Hair follicular keratinocyte (primary cell): Measurements from ENCODE around the gene ADSL. TPM values are rescaled to one million over a fixed set of nuclear protein-coding genes. Genes with fewer than 3 reads are reported as not detected.

Source experiments
- total RNA-seq: library from RNA; depleted of rRNA; stranded (reverse); fragments of >200 nt; gene quantifications from 2 replicates; pipeline ENCODE4 v1.2.3, GENCODE V29; 2015

The ADSL gene
- 130 and 184 TPM in 2 replicates for total RNA-seq

DNA sequence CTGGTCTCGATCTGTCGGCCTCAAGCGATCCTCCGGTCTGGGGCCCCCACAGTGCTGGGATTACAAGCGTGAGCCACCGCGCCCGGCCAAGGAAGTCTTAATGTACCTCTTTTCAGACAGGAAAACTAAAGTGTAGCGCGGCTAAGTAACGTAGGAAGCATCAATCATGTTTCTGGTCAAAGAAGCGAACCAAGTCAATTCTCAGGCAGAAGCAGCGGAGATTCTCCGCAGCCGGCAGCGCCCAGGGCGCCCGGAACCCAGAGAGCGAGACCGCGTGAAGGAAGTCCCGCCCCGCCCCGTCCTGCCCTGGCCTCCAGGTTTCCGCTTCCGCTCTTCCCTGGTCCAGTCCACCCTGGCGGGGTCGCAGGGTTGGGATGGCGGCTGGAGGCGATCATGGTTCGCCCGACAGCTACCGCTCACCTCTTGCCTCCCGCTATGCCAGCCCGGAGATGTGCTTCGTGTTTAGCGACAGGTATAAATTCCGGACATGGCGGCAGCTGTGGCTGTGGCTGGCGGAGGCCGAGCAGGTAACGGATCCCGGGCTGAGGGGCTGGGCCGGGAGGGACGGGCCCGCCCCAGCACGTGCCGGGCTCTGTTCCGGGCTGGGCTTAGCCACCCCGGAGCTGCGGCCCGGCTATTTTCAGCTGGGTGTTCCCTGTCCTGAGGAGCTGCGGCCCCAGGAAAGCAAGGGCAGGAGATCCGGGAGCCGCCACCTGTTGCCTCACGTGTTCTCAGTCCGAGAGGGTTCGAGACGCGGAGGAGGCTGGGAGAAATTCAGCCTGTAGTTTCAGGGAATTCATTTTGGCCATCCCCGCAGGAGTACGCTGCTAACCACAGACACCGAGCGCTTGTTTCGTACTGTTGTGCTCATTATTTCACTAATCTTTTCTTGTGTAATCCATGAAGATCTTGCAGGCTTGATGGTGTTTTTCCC is at the start of gene ADSL:
Gene ADSL, plus strand, starts transcription at position 316 of the 934 bp plus-strand sequence. Its CDS starts 59 bp downstream, at position 375.

Other genes with a start within 250 kb of the ADSL start
- 8.5 and 9.2 TPM in 2 replicates for gene TNRC6B, start 168.6 kb upstream of the ADSL start, total RNA-seq
- gene SGSM3, start 24.1 kb downstream of the ADSL start, total RNA-seq: 24.4 and 40.4 TPM in 2 replicates